Measurements from ENCODE around the gene SMARCD3.

- TF ChIP-seq TAF1 (IDR thresholded peaks at IDR 0.05; ENCODE audit: low read depth, low read length) (no peak), POLR2A (IDR thresholded peaks at IDR 0.05; ENCODE audit: low read depth, low read length) (no peak), POLR2AphosphoS5 (IDR thresholded peaks at IDR 0.05; ENCODE audit: low read depth, low read length) (no peak), PAX5 (IDR thresholded peaks at IDR 0.05; ENCODE audit: insufficient read depth, low read length, severe bottlenecking) (no peak), SPI1 (IDR thresholded peaks at IDR 0.05; ENCODE audit: low read depth, low read length) (no peak), POU2F2 (IDR thresholded peaks at IDR 0.05; ENCODE audit: low read depth, low read length) (no peak)
Measured at GRCh38 chr7:151276666-151277590, 28.4 kb upstream of the SMARCD3 start.

All from GM12891 (cell line).